HG02759 (cell line): ENCODE measurements around the gene SELL.
A peak's percentile ranks its signal among the peaks of the same experiment; 100 is the strongest.
"Not testable (repeated sequence)": the region's sequence is repeated elsewhere in the genome, so short reads cannot be mapped to it uniquely, and the experiment has no call there.

ENCODE experiments used
- ATAC-seq: cut with Tn5 transposase; IDR thresholded peaks from one replicate; pipeline ENCODE4 v1.9.1; 2021; ENCODE audit warnings: mild to moderate bottlenecking, moderate library complexity; ENCODE audit not compliant: unreplicated experiment

The SELL gene

GRCh38 chr1:169670244-169670643, 41.2 kb downstream of the SELL start:
- ATAC-seq: not testable (repeated sequence)

- not testable (repeated sequence) for ATAC-seq
Observed at GRCh38 chr1:169667699-169668596, 43.5 kb downstream of the SELL start.

GRCh38 chr1:169667227-169667639, 44.2 kb downstream of the SELL start:
- peak; percentile 69 for ATAC-seq

DNA sequence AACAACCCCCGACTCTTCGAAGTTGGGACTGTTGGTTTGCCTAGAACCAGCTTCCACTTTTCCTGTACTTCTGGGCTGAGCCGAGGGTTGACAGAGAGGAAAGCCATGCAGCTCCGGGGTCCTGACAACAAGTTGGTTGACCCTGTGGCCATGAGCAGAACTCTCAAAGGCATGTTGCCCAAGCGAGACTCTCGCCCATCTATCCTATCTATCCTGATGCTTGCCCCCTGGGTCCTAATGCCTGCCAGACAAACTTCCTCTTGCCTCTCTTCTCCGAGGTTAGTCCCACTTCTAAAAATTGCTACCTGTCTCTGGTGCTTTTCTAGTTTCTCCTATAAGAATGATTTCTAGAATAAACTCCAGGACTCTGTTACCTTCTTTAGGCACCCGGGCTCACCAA, 48.7 kb downstream of the SELL start:
- not testable (repeated sequence) for ATAC-seq

- ATAC-seq: not testable (repeated sequence)
Observed at GRCh38 chr1:169661066-169661465, 50.4 kb downstream of the SELL start.

DNA sequence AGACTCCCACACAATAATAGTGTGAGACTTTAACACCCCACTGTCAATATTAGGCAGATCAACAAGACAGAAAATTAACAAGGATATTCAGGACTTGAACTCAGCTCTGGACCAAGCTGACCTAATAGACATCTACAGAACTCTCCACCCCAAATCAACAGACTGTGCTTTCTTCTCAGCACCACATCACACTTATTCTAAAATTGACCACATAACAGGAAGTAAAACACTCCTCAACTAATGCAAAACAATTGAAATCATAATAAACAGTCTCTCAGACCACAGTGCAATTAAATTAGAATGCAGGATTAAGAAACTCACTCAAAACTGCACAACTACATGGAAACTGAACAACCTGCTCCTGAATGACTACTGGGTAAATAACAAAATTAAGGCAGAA, 52.6 kb downstream of the SELL start:
- ATAC-seq: not testable (repeated sequence)

DNA sequence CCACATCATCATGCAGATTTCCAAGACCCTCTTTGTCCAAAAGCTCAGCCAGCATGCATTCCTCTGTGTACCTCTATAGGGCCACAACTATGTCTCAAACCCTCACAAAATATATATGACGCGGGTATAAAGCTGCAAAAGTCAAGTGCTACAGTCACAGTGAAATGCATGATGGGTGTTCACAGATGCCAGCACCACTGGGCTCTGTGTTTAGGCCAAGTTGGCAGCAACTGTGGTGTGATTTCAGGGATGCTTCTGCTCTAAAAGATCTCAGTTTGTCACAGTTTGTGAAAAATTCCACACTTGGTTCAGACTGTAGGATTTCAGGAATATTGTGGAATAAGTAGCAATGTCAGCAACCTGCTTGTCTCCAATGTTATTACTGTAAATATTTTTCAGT, 57.5 kb downstream of the SELL start:
- no peak for ATAC-seq

- ATAC-seq: no peak
Observed at GRCh38 chr1:169651035-169651434, 60.4 kb downstream of the SELL start.

DNA sequence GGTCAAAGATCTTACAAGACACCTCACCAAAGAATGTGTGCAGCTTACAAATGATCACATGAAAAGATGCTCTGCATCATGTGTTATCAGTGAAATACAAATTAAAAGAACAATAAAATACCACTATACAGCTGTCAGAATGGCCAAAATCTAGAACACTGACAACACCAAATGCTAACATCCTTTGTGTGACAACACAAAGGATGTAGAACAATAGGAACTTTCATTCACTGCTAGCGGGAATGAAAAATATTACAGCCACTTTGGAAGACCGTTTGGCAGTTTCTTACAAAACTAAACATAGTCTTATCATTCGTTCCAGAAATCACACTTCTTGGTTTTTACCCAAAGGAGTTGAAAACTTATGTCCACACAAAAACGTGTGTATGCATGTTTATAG, 60.9 kb downstream of the SELL start:
- no peak for ATAC-seq

GRCh38 chr1:169648709-169649108, 62.7 kb downstream of the SELL start:
- no peak for ATAC-seq

- ATAC-seq: no peak
Observed at GRCh38 chr1:169648187-169648586, 63.2 kb downstream of the SELL start.

- ATAC-seq: no peak
Observed at GRCh38 chr1:169647512-169647911, 63.9 kb downstream of the SELL start.

DNA sequence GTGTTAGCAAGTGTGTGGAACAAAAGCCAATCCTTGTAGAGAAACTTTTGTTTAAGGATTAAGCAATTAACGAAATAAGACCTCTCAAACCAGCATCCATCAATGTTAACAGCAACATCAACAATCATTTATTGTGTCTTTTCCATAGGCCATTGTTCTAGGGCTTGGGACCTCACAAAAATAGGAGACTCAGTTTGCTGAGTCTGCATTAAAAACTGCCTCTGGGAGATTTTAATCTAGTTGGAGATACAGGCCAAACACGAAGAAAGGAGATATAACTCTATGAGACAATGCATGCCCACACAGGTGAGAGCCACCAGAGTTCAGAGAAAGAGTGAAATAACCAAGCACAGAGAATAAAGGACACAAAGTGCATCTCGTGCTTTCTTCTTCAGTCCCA, 67.1 kb downstream of the SELL start:
- no peak for ATAC-seq
